ENCODE results near the gene ABCB11.

The ABCB11 gene

DNA sequence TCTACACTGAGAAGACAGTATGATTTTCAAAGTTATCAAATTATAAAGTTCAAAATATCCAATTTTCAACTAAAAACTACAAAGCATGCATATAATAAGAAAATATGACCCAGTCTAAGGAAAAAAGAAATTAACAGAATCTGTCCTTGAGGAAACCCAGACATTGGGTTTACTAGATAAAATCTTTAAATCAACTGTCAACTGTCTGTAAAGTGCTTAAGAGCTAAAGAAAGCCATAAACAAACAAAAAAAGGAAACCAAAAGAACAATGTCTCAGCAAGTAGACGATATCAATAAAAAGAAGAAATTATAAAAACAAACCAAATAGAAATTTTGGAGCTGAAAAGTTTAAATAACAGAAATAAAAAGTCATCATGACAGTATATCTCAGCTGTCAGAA, 10.5 kb upstream of the ABCB11 start:
- no peak for DNase-seq

DNA sequence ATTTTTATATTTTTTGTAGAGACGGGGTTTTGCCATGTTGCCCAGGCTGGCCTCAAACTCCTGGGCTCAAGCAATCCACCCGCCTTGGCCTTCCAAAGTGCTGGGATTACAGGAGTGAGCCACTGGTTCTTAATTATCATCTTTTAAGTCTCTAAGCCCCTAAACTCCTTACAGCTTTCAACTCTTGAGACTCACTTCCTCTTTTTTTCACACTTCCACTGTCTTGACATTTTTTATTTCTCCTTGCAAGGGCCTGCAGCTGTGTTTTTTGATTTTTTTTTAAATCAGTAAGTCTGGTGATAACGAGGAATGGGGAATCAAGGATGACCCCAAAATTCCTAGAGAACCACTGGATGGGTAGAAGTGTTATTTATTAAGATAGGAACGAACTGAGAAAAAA, 8.6 kb upstream of the ABCB11 start:
- no peak for DNase-seq

DNA sequence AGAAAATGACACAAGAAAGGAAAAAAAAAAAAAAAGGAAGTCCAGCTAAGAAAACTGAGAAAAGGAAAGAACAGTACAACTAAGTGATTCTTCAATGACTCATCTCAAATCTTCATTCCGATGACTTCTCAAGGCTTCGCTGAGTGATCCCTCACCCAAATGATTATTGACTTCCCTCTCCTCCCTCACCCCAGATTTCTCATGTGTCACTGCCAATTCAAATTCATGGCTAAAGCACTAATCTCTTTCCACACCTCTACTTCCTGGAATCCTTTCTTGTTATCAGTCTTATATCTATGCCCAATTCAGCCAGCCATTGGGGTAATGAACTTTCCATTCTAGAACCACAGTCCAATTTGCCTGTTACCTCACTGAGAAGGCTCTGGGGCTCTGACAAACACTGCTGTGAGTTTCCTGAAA, 7.2 kb upstream of the ABCB11 start:
- DNase-seq: no peak

DNA sequence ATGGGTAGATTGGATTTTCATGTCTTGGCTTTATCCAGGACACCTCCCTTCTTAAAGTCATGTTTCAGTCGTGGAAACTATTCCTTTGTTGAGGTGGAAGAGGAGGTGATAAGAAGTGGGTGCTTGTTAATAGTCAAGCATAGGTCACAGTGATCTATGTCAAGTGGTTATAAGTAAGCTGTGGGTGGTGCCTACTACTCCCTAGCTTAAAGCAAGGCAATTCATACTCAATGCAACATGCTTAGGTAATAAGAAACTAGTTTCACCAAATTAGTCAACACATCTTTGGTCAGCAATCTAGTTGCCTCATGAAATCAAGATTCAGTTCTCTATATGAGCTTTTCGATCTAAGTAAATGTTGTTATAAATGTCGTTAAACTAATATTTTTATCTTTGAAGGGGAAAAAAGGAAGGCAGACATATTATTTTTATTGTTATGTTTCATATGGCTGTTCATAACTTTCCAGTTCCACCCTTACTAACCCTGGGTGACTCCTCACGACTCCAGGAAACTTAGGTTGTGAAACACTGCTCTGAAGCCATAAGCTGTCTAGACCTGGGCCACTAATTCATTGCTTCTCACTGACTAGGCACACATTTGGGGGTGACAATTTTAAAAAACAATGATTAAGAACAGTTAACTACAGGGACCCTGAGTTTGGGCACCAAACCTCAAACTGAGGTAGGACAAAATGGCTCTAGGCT, 5.8 kb upstream of the ABCB11 start:
- DNase-seq: no peak

DNA sequence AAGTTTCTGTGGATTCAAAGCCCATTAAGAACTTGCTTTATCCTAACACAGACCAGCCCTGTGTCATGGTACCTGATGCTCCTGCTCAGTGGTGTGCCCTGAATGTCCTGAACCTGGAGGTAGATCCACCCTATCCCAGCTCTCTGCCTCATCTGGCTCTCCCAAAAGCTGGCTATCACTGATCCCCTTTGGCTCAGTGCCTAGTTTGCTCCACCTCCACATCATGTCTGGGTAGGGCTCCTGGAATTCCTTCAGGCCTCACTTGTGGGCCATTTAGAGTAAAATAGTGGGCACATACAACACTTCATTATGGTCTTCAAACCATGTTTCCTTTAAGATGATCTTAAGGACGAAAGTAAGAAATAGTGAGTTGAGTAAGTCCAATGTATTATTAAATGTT, 4.8 kb upstream of the ABCB11 start:
- DNase-seq: no peak

DNA sequence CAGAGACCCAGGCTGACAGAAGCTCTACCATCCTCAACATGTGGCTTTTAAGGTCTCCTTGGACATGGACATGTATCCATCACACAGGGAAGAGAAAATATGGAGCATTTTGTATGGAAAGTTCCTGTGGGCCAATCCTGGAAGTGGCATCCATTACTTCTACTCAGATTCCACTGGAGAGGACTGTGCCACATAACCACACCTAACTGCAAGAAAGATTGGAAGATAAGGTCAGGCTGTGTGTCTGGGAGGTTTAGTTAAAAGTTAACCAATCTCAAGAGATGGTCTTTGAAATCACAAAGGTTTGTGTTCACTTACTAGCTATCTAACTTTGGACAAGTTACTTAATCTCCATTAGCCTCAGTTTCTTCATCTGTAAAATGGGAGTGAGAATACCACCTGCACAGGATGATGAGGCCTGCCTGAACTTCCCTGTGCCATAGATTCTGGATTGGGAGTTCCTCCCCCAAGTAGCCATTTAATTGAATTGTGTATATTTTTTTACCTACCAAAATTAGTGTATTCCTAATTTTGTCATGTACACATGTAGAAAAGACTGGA, 3.9 kb upstream of the ABCB11 start:
- no peak for DNase-seq

DNA sequence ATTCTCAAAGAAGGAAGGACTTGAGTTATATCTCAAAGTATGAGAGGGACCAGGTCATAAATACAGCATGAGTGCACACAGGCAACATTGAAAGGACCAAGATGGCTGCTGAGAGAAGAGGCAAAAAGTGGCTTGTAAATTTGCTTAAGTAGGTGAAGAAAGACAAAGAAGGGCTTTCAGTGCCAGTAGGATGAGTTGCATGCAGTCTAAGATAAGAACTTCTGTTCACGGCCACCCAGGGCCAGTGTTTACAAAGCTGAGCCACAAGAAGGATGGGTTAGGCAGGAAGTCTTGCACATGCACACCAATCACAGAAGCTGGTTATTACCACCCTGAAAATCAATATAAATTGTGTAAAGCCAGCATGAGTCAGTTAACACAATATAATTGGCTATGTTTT, 3.1 kb upstream of the ABCB11 start:
- no peak for DNase-seq

DNA sequence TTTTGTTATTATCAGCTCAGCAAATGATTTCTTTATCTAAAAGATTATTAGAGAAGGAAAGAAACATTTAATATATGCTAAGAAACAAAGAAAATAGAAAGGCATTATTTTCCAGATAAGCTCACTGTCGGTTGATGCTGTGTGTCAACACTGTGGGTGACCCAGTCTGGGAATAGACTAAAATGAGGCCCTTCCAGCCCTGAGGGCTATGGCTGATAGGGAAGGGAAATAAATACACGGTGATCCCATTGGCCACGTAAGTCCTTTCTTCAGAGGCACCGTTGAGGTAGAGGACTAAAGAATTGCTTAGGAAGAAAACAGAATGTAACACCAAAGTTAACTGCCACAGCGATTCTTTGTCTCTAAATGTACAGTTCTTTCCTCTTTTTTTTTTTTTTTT, 1.8 kb downstream of the ABCB11 start:
- no peak for DNase-seq

DNA sequence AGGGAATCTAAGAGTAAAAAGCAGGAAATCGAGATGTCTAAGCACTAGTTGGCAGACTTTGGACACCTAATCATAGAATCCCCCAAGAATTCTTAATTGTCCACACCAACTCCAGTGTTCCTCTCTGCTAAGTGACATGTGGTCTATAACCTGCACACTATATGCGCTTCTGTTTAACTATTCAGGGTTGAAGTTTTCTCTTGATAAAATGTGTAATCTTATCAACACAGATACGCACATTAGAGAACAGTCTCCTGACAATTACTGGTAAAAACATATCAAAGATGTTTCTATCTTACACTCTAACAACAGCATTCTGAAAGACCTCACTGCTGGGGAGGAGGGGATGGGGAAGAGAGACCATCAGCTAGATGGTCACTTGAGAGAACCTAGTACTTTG, 3.9 kb downstream of the ABCB11 start:
- no peak for DNase-seq

DNA sequence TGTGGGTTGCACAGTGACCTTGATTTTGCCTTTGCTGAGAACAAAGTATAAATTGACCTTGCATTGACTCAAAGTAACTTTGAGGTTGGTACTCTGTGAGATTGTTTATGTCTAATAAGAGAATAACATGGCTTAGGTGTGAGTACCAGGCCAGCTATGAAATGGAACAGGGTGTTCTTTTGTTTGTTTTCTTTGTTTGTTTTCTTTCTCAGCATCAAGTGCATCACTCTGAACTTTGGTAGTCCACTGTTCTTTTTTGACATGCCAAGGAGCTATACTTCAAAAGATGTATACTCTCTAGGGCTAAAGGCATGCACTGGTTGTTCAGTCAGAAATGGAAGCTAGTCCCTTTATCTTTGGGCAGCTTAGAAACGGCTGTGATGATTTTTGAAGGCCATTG, 5.1 kb downstream of the ABCB11 start:
- no peak for DNase-seq

DNA sequence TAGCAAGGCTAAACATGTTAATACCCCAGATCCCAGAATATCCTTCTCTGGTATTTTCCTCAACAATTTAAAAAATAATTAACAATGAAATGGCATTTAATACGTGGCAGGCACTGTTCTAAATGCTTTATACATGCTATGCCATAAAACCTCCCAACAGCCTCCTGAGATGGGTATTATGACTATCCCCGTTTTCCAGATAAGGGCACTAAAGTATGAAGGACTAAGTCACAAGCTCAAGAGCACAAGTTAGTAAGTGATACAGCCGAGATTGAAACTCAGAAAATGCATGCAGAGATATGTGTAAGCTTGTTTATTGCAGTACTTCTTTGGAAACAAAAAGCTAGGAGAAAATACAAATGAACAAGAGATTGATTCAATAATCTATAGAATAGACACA, 8.0 kb downstream of the ABCB11 start:
- DNase-seq: no peak

DNA sequence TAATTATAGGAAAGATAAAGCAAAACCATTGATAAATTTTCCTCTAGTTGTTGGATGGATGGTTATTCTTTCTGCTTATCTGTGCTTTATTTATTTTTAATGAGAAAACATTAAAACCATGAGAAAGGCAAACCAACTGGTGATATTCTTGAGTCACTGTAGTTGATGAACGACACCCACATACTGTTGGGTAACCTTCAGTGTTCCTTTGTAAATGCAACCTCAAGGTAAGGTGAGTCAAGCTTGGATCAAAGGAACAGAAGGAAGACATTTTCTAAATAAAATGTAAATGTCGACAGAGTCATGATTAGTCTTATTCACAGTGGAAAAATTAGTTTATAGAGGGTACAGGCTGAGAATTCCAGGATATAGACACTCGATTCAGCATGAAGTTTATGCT, 12.7 kb downstream of the ABCB11 start:
- DNase-seq: no peak

DNA sequence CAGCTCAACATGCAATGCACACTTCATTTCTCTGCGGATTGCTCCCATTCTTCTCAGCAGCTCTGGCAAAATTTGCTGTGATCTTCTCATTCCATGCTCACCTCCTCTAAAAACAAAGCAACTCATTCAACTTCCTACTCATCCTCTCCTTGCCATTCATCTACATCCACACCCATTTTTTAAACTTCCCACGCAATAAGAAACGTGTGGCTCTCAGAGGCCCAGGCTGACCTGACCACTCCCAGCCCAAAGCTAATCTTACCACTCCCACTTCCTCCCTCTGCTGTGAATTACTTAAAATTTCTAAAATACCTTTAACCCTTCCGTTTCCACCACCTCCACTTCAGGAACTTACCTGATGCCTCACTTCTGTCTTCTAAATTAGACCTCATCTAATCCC, 15.2 kb downstream of the ABCB11 start:
- DNase-seq: no peak

DNA sequence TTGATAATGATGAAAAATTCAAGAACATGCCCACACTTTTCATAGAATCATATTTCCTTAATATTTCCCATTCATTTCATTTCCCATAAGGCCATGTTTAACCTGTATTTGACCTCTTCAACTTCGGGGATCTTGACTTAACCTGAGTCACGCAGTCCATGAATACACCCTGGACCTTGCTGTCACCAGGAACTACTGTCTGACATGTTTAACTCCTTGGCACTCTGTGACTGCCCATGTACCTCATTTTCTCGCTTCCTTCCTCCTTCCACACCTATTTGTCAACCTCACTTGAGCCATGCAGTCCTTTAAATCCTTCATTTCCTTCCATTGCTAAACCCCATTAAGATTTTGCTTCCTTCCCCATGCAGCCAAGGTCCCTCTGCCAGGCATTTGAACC, 16.3 kb downstream of the ABCB11 start:
- DNase-seq: no peak

DNA sequence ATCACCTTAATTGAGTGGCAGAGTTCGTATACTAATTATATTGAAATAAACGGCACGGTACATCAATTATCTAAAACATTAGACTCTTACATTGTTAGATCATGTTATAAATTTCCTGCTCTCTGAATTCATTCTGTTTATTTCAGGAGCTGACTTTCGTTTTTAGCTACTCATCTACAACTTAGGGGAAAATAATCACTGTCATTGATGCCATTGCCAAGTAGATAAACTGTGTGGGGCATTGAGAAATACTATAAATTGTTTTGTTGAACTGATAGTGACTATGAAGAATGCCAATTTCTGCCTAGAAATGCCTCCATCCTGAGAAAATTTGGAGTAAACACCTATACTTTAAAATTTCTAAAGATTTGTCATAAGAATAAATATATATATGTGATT, 17.5 kb downstream of the ABCB11 start:
- no peak for DNase-seq

DNA sequence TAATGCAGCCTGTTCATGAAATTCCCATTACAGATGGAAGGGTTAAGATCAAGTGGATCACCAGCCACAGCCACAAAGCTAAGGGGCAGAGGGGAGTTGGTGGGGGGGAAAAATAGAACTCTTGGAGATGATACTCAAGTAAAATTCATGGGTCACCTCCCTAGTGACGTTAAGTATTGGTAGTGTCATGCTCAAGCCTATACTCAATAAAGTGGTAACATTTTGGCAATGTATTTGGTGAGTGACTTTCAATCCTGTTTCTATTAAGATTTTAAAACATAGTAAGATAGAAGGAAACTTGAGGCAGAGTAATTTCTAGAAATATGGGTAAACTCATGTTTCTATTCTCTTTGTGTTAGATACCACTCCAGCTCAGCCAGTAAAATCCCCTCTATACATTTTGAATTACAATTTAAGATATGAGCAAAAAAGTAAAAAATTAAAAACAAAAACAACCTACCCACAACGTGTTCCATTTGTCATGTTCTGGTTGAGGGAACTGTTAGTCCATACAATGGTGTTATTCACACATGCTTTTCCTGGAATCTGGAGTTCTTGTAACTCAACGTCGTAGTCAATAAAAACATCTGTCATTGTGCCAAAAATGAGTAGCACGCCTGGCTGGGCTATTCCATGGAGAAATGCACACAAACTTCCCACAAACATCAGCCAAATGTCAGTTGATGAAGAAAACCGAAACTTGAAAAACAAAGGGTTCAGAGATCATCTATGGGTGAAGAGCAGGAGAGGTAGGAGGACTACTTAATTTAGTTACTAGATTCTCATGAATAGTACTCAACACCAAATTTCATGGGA, 18.1 kb downstream of the ABCB11 start:
- no peak for DNase-seq

DNA sequence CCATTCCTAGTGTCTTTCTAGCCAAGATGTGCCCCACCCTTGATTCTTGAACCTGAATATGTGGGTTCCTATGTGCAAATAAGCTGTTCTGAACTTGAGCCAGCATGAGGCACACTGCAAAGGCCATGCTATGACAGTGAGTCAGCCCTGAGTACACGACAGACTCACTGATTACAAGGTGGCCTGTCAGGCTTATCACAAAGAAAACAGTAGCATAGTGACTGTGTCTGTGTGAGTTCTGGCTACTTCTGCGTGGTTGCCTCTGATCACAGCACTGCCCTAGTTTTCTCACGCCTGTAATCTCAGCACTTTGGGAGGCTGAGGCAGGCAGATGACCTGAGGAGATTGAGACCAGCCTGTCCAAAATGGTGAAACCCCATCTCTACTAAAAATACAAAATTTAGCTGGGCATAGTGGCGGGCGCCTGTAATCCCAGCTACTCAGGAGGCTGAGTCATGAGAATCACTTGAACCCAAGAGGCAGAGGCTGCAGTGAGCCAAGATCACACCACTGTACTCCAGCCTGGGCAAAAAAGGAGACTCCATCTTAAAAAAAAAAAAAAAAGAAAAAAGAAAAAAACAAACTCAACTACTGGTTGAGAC, 18.8 kb downstream of the ABCB11 start:
- peak; percentile 4 for DNase-seq

DNA sequence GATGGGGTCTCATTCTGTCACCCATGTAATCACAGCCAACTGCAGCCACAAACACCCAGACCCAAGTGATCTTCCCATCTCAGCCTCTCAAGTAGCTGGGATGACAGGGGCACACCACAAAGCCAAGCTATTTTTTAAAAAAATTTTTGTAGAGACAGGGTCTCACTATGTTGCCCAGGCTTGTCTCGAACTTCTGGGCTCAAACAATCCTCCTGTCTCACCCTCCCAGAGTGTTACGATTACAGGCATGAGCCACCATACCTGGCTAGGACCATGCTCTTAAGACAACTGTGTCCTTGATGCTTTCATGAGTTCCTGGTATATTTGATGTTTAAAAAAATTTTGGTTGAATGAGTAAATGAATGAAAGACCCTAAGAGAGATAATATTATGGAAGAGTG, 19.4 kb downstream of the ABCB11 start:
- no peak for DNase-seq

DNA sequence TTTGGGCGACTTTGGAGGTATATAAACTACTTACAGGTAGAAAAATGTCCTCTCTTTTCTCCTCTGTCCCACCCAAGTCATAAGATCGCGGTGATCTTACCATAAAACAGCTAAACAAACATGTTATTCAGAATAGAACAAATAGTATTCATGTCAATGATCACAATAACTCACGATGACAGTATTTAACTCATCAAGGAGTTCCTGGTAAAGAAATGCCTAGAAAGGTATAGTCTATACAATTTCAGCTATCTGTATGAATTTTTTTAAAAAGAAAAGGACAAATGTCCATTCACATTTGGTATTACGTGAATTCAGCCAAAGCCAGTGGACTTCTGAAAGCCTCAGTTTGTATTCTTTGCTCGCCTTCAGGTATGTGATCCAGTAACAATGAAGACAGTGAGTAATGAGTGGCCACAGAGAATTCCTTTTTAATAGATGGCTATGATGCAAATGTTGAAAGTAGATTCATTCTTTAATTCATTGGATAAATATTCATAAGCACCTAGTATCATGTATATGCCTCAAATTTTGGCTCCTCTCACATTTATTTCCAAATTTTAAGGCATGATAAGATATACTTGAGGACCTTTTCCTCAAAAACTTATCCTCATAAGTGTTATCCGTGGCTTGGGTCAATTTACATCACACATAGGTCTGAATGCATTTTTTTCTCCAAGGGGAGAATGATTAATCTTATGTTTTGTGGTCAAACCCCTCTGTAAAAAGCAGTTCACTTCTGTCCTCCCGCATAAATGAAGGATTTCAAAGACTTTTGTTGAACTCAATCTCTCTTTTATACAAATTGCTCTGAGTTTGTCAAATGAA, 20.3 kb downstream of the ABCB11 start:
- DNase-seq: no peak

DNA sequence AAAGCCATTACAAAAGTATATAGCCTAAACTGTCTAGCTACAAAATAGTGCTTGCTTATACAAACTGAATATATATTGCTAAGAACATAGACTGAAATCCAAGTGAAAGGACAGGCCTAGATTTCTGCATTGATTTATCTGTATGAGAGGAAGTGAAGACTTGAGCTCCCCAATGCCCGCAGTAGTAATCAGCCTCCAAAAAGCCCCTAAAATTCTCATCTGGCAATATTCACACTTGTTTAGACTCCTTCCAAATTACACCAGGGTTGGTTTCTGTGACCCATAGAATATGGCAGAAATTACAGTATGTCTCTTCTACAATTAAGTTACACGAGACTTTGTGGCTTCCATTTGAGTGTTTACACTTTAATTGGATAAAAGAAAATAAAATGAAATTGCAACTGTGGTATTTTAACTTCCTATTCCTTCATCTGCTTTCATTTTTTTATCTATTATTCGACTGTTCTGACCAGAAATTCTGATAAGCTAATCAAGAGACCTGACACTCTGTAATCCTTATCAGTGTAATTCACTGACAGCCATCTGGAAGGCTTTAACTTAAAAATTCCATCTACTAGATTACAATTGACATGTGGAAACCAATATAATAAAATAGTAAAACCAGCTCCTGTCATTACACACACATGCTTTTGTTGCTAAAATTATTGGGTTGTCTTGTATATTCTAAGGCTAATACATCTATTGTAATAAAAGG, 21.1 kb downstream of the ABCB11 start:
- no peak for DNase-seq

DNA sequence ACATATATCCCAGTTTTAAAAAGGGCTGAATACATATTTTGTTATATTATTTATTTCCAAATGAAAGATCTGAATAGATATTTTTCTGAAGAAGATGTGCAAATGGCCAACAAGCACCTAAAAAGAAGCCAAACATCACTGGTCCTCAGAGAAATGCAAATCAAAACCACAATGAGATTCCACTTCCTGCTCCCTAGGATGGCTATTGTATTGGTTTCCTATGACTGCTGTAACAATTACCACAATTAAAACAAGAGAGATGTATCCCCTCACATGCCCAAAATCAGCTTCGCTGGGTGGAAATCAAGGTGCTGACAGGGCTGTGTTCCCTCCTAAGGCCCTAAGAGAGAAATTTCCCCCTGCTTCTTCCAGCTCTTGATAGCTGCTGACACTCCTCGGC, 23.2 kb downstream of the ABCB11 start:
- no peak for DNase-seq

DNA sequence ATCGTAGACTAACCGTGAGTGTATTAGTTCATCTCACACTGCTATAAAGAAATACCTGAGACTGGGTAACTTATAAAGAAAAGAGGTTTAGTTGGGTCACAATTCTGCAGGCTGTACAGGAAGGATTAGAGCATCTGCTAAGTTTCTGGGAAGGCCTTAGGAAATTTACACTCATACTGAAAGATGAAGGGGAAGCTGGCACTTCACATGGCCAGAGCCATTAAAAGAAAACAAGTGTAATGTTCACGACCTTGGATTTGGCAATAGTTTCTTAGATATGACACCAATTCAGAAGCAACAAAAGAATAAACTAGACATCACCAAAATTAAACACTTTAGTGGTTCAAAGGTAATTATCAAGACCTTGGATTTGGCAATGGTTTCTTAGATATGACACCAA, 23.8 kb downstream of the ABCB11 start:
- DNase-seq: no peak

Measured in eye (tissue), 1 donor.